Measurements from ENCODE around the gene PPP3CA. TPM values are rescaled to one million over a fixed set of nuclear protein-coding genes. Genes with fewer than 3 reads are reported as not detected.

PPP3CA gene
- total RNA-seq, 3 donors from 2014 or later = 32.4 to 59.6 (median 47.8) TPM

DNA sequence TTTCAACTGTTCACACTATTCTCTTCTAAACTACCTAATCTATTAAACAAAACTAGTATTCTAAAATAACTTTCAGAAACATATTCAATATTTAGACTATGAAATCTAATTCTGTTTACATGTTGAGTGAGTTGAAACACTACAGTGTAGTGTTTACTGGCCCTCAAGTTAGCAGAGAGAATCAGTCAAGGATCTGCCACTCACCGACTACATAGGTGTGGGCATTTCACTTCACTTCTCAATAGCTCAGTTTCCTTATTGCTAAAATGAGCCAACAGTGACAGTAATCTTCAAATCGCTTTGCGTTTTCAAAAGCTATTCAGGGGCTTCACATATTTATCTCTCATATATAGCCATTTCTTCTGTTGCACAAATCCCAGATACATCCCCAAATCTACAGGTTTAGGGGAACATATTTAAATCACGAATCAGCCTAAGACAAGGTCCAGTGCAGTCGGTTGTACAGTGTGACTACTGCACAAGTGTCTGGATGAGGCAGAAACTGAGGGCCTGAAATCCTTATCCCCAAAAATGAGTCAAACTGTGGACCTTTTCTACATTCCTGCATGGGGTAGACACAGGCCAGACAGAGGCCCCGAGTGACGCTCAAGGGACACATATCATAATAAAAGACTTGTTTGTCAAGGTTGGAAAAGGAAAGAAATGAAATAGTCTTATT is 129.8 kb downstream of the PPP3CA start:
- Histone ChIP-seq H3K4me1 (no peaks in the 10 kb centered on the region), H3K27ac (no peak overlapping the region), H3K4me3 (no peak overlapping the region), H3K27me3 (no peaks in the 10 kb centered on the region), H3K36me3 (no peaks in the 10 kb centered on the region), H3K9me3 (no peaks in the 10 kb centered on the region)
- no peak for DNase-seq (ENCODE audit: low spot score in 2 of 2)
- TF ChIP-seq POLR2AphosphoS5 (IDR thresholded peaks at IDR 0.05) = no peak
- TF ChIP-seq POLR2A (IDR thresholded peaks at IDR 0.05) = no peak
- TF ChIP-seq, protein P1, sequence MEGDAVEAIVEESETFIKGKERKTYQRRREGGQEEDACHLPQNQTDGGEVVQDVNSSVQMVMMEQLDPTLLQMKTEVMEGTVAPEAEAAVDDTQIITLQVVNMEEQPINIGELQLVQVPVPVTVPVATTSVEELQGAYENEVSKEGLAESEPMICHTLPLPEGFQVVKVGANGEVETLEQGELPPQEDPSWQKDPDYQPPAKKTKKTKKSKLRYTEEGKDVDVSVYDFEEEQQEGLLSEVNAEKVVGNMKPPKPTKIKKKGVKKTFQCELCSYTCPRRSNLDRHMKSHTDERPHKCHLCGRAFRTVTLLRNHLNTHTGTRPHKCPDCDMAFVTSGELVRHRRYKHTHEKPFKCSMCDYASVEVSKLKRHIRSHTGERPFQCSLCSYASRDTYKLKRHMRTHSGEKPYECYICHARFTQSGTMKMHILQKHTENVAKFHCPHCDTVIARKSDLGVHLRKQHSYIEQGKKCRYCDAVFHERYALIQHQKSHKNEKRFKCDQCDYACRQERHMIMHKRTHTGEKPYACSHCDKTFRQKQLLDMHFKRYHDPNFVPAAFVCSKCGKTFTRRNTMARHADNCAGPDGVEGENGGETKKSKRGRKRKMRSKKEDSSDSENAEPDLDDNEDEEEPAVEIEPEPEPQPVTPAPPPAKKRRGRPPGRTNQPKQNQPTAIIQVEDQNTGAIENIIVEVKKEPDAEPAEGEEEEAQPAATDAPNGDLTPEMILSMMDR (IDR thresholded peaks at IDR 0.05) = no peak
- intact Hi-C loops (cut with DNase I; ENCODE audit: low total_unique reads) = no loop called here

DNA sequence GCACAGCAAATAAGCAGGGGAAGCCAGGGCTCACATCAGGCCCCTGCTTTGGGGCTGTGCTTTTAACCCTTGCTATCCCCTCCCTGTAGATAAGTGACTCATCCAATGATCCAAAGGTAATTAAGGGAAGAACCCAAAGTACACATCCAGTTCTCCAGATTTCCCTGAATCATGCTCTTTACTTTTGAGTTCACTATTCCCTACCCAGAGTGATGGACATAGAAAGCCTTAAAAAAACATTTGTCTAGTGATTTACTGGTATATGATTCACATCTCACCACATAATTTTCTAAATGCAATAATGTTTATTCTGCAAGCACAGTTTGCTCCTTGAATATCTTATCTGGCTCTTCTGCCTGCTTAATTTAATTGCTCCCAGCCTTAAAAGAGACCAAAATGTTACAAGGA is 136.2 kb downstream of the PPP3CA start:
- Histone ChIP-seq H3K9me3 (no peaks in the 10 kb centered on the region), H3K4me3 (no peak overlapping the region), H3K27ac (no peak overlapping the region), H3K27me3 (no peaks in the 10 kb centered on the region), H3K36me3 (no peaks in the 10 kb centered on the region), H3K4me1 (no peaks in the 10 kb centered on the region)
- no peak for DNase-seq (ENCODE audit: low spot score in 2 of 2)
- intact Hi-C loops (cut with DNase I; ENCODE audit: low total_unique reads) = no loop called here
- TF ChIP-seq POLR2A (IDR thresholded peaks at IDR 0.05) = no peak
- TF ChIP-seq, protein P1 (IDR thresholded peaks at IDR 0.05) = no peak
- no peak for TF ChIP-seq POLR2AphosphoS5 (IDR thresholded peaks at IDR 0.05)

DNA sequence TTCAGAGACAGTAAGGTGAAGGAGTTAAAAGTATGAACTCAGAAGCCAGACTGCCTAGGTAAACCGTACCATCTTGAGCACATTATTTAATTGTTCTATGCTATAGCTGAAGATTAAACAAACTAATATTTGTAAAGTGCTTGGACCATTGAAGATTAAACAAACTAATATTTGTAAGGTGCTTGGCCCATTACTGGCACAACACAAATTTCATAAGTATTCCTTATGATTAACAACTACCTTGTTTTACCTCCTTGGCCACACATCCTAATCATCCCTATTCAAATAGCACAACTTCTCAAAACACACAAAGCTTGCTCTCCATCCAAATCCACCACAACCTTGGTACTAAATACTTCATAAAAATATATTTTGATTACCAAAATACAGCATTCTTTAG is 137.0 kb downstream of the PPP3CA start:
- TF ChIP-seq, protein P1 (IDR thresholded peaks at IDR 0.05) = no peak
- TF ChIP-seq POLR2A (IDR thresholded peaks at IDR 0.05) (no peak), POLR2AphosphoS5 (IDR thresholded peaks at IDR 0.05) (no peak)
- H3K4me3 ChIP-seq = no peak overlapping the region
- H3K27ac ChIP-seq = no peak overlapping the region
- H3K27me3 ChIP-seq = no peaks in the 10 kb centered on the region
- intact Hi-C loops (cut with DNase I; ENCODE audit: low total_unique reads) = no loop called here
- DNase-seq (ENCODE audit: low spot score in 2 of 2) = no peak
- H3K9me3 ChIP-seq = no peaks in the 10 kb centered on the region
- H3K36me3 ChIP-seq = no peaks in the 10 kb centered on the region
- no peaks in the 10 kb centered on the region for H3K4me1 ChIP-seq

DNA sequence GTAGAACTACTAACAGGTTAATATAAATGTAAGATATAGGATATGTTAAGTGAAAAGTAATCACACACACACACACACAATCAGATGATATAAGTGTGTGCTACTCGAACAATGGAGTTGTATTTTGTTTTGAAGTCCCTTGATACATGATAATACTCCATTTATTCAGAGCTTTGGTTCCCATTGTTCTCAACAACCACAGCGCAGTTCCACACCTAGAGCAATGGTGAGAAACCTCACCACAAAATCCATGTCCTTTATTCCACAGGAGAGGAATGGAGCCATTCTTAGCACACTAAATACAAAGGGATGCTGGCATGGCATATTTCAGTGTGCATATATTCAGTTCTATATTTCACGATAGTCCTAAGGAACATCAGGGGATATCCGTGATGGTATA is 139.2 kb downstream of the PPP3CA start:
- no peak overlapping the region for H3K4me3 ChIP-seq
- H3K27ac ChIP-seq = no peak overlapping the region
- no peaks in the 10 kb centered on the region for H3K4me1 ChIP-seq
- no peaks in the 10 kb centered on the region for H3K9me3 ChIP-seq
- H3K27me3 ChIP-seq = no peaks in the 10 kb centered on the region
- no peak for TF ChIP-seq POLR2A (IDR thresholded peaks at IDR 0.05)
- H3K36me3 ChIP-seq = no peaks in the 10 kb centered on the region
- no peak for DNase-seq (ENCODE audit: low spot score in 2 of 2)
- intact Hi-C loops (cut with DNase I; ENCODE audit: low total_unique reads) = no loop called here

DNA sequence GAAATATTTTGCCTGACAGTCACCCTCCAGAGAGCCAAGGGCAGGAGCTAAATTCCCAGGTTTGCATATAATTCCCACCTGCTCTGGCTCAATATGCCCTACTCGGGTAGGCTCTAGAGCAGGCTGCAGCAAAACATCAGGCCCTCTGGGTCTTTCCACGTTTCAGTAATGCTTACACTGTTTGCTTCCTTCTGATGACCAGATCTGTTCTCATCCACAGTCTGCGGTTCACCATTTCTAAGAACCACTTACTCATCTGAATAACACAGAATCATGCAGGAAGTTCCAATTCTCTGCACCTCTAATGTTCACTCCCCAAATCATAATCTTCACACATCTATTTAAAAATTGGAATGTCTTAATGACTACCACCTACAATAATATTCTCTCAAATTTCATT is 141.4 kb downstream of the PPP3CA start:
- TF ChIP-seq, protein P1 (IDR thresholded peaks at IDR 0.05) = no peak
- no peak overlapping the region for H3K27ac ChIP-seq
- no peak for DNase-seq (ENCODE audit: low spot score in 2 of 2)

DNA sequence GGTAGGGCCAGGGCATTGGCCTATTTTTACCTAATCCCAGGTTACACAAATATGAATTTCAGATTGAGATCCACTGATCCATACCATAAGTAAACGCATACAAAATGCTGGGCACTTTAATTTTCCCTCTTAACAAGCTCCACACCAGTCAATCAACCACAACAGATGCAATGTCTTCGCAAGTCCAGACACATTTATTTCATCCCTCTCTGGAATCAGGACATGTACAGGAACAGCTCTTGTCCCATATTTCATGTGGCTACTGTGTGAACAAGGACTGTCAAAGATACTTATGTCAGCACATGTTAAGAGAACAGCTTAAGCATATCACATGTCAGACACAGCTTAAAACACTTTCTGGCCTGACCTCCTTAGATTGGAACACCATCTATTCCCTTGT is 145.9 kb downstream of the PPP3CA start:
- no peak overlapping the region for H3K27ac ChIP-seq
- no peaks in the 10 kb centered on the region for H3K36me3 ChIP-seq
- no peak for DNase-seq (ENCODE audit: low spot score in 2 of 2)
- no peaks in the 10 kb centered on the region for H3K27me3 ChIP-seq
- H3K4me3 ChIP-seq = no peak overlapping the region
- intact Hi-C loops (cut with DNase I; ENCODE audit: low total_unique reads) = no loop called here
- no peaks in the 10 kb centered on the region for H3K4me1 ChIP-seq
- H3K9me3 ChIP-seq = no peaks in the 10 kb centered on the region
- TF ChIP-seq, protein P1 (IDR thresholded peaks at IDR 0.05) = no peak
- no peak for TF ChIP-seq POLR2AphosphoS5 (IDR thresholded peaks at IDR 0.05)
- TF ChIP-seq POLR2A (IDR thresholded peaks at IDR 0.05) = no peak

More for the DNA sequence above, 141.4 kb downstream of the PPP3CA start:
- Histone ChIP-seq H3K4me3 (no peak overlapping the region), H3K27me3 (no peaks in the 10 kb centered on the region), H3K9me3 (no peaks in the 10 kb centered on the region), H3K36me3 (no peaks in the 10 kb centered on the region), H3K4me1 (no peaks in the 10 kb centered on the region)
- intact Hi-C loops (cut with DNase I; ENCODE audit: low total_unique reads) = no loop called here

Data from breast epithelium (tissue), 4 donors.